Central memory CD4-positive, alpha-beta T cell (primary cell): ENCODE data around the gene FLRT2.

Experiments
- DNase-seq: peaks from one replicate; pipeline ENCODE4 v3.0.0; 2022

The FLRT2 gene

DNA sequence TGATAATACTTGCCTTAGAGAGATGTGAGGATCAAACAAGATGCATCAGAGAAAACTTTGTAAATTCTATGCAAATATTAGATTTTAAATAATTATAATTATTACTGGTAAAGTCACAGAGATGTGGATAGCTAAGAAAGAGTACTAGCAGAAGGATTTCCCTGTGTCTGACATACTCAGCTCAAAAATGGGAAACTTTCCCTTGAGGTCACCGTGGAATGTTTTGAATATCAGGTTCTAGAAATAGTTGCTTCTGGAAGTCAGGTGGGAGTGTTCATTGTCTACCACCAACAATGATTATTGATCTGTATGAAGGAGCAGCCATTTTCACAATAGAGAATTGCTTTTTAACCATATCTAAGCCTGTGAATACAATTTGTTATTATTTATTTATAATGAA lies 71.7 kb downstream of the FLRT2 start:
- DNase-seq, result no peak

DNA sequence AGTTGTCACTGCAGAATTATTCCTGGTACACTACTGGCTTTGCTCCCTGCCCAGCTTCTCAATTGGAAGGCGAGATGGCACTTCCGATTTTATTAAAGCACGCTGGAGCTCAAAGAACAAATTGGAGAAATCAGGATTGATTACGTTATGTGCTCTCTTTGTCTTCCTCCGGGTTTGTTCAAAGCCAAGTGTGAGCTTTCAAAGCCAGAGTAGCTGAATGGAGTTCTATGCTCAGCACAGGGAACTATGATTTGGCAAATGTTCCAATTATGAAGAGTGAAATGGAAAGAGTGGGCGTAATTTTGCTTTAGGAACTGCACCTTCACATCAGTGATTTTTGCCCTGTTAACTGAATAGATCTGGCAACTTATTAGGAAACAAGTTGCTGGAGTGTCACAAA lies 72.4 kb downstream of the FLRT2 start:
- no peak for DNase-seq

DNA sequence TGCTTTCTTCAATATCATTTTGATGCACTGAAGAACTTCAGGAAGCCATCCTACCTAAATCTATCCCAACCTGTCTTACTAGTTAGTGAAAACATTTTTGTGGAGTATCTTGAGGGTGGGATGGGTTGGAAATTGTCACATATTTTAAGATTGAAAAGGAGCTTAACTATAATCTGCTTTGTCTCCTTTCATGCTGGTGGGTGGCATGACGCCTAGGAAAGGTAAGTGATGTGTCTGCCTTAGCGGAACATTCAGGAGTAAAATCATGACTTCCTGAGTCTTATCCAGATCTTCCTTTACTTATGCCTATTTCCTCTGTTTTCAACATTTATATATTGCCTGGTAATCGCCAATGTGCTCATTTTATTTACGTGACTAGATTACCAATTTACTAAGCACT lies 74.1 kb downstream of the FLRT2 start:
- no peak for DNase-seq

DNA sequence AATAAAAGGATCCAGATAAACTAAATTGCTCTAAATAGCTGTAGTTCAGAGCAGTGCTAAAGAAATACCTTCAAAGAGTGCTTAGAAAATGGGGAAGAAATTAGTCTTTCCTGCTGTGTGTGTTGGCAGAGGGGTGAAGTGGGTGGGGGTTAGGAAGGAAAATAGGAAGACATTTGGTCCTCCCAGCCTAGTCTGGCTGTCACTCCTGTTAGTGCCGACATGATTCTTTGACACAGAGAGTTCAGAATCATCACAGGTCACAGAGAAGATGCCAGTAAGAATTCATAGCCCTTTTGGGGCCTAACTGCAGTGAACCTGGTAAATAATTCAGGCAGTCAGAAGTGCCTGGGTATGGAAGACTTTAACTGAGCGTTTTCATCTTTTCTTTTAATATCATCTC lies 74.8 kb downstream of the FLRT2 start:
- DNase-seq, result no peak

DNA sequence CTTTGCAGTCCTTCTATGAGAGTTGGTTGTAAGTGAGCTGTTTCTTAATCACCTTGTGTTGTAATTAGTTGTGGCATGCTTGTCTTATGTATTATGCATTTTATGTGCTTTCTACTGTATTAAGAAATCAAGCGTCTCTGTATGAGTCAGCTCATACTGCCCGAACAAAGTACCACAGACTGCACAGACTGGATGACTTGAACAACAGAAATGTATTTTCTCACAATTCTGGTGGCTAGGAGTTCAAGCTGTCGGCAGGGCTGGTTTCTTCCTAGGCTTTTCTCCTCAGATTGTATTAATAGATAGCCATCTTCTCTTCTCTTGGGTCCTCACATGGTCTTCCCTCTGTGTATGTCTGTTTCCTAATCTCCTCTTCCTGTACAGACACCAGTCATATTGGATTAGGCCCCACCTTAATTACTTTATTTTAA lies 77.7 kb downstream of the FLRT2 start:
- DNase-seq, result no peak

DNA sequence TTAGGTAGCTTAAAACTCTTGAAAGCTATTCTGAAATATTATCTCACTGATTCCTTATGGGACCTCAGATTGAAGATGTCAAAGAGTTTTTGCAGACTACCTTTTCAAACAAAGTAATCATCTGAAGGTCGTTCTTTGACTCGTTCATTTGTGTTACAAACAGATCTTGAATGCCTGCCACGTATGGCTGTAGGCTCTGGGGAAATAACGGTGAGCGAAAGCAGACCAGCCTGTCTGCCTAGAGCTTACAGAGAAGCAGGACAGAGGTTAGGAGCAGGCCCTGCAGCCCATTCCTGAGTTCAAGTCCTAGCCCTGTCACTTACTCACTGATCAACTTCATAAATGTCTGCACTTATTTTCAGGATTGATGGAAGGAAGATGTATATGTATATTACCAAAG lies 83.6 kb downstream of the FLRT2 start:
- no peak for DNase-seq

DNA sequence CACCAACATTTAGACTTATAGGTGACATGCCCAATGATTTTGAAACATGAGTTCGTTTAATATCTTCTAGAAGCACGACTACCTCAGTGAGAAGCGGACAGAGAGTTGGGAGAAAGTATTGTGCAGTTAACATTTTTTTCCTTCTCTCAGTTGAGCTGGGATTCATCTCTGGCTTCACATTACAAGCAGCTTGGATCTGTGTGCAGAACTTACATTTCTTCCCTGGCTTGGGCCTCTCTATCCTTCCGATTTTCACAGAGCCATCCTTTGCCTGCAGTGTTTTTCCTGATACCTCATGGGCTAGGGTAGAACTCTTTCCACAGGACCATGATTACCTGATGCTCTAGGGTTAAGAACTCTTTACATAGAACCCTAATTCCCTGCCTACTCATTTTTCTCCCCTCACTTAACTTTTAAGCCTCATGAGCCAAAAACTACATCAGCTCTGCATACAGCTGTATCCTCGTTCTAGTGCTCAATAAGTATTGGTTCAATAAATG lies 86.5 kb downstream of the FLRT2 start:
- DNase-seq, result no peak

DNA sequence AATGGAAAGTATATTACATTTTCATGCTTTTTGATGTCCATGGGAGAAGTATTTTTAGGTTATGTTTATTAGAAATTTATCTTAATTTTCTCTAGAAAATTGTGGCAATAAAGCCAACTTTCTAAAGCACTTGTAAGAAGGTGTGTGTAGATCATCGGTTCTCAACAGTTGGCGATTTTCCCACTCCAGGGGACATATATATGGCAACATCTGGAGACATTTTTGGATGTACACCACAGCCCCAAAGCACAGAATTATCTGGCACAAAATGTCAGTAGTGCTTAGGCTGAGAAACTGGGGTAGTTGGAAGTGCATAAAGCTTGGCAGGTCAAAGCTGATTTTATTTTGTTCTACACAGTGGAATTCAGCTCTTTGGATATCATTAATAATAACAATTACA lies 86.9 kb downstream of the FLRT2 start:
- DNase-seq, result no peak

DNA sequence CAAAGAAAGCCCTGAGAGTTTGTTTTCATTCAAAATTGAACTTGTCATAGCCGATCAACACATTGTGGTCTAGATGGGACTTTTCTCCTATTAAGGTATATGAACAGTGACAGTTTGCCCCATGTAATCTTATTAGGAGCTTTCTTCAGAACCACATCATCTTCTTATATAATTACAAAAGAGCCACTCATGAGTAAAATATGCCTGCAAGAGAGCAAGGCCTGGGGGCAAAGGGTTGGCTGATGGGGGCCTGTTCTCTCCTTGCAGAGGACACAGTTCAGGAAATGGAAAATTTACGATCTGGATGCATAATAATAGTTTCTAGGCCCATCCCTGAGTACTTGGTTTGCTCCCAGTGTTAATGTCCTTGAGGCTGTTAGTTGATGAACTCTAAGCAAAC lies 87.8 kb downstream of the FLRT2 start:
- DNase-seq, result no peak

DNA sequence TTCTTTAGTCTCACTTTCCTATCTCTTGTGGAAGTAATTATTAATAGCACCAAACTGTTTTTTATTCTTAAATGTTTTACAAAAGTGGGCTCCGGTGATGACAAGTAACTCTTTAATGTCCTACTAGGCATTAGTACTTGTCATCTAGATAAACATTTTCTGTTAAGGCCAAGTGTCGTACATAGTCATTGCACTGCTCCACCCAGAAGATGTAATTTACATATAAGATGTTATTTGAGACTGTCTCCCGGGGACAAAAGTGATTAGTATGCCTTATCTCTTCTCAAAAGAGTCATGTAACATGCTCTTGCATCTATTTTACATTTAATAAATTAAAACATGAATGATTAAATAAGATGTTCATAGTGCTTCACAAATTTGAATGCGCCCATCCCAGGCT lies 88.4 kb downstream of the FLRT2 start:
- no peak for DNase-seq

DNA sequence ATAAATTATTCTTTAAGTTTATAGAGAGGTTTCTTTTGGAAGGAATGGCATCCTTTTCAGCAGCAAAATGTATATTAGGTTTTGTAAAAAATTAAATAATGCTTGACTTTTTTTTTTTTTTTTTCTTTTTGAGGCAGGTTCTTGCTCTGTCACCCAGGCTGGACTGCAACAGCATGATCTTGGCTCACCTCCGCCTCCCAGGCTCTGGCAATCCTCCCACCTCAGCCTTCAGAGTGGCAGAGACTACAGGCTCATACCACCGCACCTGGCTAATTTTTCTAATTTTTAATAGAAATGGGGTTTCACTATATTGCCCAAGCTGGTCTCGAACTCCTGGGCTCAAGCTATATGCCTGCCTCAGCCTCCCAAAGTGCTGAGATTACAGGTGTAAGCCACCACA lies 89.0 kb downstream of the FLRT2 start:
- no peak for DNase-seq

DNA sequence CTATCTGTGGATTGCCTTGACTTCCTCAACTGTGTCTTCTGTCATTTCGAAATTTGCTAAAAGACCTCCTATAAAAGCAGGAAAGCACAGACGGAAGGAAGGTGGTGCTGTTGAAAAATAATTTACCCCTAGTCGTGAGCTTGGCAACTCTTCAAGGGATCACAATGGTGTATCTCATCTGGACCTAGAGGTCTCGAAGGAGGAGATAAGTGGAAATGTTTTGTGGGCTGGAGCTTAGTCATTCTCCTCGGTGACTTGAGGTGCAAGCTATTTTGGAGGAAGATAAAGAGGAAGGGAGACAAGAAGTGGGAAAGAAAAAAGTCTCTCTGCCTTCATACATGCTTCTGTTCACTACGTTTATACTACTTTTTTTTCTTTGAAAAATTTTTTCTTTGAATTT lies 89.9 kb downstream of the FLRT2 start:
- DNase-seq, result no peak

DNA sequence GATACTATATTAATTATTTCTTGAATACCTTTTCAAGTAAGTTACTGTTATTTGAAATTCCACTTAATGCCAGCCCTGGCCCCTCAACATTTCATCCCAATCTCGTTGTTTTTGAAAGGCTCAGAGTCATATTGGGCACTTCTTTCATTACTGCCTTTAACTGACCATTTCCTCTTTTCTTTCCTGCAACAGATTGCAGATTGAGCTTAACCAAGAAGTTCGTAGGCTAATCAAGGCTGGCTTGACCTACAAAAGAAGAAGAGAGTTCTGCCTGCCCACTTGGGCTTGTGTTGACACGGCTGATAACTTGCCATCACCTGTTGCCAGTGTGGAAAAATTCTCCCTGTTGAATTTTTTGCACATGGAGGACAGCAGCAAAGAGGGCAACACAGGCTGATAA lies 91.0 kb downstream of the FLRT2 start:
- DNase-seq, result no peak

DNA sequence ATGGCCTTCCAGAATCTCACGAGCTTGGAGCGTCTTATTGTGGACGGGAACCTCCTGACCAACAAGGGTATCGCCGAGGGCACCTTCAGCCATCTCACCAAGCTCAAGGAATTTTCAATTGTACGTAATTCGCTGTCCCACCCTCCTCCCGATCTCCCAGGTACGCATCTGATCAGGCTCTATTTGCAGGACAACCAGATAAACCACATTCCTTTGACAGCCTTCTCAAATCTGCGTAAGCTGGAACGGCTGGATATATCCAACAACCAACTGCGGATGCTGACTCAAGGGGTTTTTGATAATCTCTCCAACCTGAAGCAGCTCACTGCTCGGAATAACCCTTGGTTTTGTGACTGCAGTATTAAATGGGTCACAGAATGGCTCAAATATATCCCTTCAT lies 92.2 kb downstream of the FLRT2 start:
- DNase-seq, result no peak

DNA sequence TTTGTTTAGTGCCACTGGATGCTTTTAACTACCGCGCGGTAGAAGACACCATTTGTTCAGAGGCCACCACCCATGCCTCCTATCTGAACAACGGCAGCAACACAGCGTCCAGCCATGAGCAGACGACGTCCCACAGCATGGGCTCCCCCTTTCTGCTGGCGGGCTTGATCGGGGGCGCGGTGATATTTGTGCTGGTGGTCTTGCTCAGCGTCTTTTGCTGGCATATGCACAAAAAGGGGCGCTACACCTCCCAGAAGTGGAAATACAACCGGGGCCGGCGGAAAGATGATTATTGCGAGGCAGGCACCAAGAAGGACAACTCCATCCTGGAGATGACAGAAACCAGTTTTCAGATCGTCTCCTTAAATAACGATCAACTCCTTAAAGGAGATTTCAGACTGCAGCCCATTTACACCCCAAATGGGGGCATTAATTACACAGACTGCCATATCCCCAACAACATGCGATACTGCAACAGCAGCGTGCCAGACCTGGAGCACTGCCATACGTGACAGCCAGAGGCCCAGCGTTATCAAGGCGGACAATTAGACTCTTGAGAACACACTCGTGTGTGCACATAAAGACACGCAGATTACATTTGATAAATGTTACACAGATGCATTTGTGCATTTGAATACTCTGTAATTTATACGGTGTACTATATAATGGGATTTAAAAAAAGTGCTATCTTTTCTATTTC lies 93.2 kb downstream of the FLRT2 start:
- no peak for DNase-seq

DNA sequence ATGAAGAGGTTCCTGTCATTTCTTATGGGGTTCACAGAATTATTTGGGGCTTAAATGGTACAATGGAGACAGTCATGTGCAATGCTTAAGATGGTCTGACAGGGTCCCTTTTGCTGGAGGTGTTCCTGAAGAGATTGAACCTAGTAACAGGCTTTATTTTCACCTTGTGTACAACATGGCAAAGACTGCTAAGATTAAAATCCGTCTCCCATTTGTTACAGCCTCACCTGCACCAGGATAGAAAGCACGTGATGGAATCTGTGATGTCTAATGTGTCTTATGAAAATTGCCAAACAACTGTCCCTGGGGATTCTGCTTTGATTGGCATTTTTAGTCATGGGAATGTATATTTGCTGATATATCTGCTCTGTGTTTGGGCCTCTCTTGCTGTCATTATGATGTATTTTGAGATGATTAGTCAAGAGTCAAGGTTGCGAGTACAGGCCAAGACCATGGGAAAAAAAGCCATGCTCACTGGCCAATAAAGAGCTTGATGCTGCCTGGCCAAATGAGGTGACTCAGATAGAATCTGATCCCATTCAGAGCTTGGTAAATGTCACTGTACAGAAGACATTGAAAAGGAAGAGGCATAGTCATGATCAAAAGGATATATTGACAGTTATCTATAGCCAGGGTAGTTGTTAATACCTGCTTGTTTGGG lies 96.1 kb downstream of the FLRT2 start:
- DNase-seq, result no peak

DNA sequence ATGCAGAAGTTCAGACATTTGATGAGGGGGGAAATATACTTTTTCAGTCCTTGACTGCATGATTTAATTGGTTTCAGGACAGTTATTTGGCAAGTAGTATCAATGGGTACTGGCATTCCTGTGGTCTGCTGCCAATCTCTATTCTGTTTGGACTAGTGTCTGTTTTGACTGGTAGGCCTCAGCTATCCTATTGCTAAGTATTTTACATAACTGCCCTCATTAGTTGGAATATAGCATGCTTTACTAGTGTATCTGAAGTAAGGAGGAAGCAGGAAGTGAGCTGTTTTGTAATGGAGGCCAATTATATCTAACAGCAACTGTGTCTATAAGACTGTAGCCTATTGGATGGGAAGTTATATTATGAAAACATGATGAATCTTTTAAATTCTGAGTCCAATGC lies 104.3 kb downstream of the FLRT2 start:
- no peak for DNase-seq

DNA sequence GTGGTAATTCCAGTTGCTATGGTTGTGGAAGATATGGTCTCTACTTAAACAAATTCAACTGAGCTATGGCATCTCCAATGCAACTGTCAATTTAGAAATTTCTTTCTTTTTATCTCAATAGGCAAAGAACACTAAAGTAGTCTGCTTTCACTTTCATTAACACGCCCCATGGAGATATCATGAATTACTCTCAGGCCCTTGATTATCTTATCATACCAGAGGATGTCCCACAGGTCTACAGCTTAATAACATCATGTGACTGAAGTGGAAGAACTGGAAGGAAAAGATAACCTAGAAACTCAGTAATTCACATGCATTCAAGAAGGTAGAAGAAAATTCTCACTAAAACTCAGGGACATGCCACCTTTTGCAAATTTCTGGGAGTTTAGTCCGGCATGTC lies 114.3 kb downstream of the FLRT2 start:
- no peak for DNase-seq

DNA sequence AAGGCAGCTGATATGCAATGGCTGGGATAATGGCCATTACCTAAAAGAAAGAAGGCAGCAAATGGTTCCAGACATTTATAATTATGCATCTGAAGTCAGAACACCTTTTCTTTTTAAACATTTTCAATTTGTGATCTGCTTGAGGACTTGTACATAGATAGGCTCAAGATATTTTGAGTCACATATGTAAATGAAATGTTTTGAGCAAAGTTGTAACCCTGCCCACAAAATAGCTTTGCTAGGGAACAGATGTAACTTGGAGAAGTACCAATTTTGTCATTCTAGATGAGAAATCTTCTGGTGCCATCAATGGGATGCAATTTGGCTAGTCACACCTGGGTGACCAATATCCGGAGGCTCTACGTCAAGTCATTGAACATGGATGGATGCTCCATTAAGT lies 123.1 kb downstream of the FLRT2 start:
- no peak for DNase-seq

DNA sequence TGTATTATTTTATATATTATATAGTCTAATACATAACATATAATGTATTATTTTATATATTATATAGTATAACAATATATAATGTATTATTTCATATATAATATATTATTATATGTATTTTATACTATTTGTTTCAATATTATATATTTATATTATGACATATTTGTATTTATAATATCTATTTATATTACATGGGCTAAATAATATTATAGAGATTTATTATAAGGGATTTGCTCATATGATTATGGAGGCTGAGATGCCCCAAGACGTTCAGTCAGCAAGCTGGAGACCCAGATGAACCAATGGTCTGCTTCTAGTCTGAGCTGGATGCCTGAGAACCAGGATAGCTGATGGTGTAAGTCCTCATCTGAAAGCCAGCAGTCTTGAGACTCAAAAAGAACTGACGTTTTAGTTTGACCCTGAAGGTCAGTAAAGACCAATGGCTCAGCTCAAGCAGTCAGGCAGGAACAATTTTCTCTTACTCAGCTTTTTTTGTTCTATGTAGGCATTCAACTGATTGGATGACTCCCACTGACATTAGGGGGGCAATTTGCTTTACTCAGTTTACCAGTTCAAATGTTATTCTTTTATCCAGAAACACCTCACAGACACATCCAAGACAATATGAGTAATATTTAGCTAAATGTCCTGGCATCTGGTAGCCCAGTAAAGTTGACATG lies 130.4 kb downstream of the FLRT2 start:
- no peak for DNase-seq

DNA sequence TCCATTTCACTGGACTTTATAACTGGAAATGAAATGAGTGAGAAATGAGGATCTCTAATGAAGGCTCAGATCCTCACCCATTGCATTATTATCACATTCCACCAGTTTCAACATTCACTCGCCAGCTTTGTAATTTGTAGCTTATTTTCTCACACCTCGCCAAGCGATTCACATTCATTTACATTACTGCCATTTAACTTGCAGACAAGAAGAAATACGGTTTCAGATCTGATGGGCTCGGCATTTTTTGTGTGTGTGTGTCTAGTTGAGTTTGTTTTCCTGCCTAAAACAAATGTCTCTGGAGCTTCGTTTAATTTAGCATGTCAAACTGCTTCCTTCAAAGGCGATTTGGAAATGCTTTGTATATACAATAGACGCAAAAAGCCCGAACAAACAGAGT lies 132.2 kb downstream of the FLRT2 start:
- DNase-seq, result no peak

DNA sequence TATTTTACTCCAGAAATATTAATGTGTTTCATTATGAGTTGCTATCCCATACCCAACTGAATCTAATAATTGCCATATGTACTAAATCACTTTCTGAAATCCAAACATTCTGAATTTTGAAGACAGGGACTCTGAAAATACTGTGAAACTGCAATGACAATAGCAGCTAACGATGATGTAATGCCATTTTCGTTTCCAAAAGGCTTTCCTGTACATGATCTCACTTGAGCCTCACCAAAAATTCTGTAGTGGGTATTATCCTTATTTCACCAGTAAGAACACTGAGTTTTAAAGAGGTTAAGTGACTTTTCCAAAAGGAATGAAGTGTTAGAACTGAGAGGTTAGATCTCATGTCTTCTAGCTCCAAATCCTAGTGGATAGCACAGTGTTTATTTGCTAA lies 133.3 kb downstream of the FLRT2 start:
- no peak for DNase-seq

DNA sequence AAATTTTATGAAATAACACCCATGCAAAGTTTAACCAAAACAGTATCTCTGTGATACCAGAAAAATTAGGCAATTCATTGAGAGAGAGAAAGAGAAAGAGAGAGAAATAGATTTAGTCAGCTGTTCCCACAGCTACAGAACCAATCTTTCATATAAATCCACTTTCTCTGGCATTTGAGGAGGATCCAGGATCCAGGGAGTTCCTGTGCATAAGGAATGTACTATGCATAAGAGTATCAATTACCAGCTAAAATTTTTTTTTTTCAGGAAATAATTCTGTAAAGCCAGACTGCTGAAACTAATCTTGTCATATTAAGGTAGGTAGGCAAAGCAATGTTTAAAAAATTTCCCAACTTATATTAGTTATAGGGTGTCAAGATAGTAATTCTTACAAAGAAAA lies 133.7 kb downstream of the FLRT2 start:
- DNase-seq, result no peak

DNA sequence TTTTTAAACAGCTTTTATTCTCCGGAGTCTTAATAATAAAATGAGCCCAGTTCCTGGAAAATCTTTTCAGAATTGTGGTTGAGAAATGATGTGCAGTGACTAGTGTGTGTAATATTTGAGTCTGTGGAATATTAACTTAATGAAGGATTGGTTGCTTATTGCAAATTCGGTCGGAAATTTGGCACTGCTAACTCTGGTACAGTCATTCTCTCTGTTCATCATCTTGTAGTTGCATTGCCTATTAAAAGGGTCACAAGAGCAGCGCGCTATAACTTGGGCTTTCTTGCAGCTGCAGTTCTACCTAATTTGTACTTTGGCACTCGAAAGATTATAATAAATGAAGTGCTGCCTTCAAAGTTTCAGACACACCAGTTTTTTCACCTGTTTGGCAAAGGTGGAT lies 146.0 kb downstream of the FLRT2 start:
- DNase-seq, result no peak
